ENCODE data around the gene LINGO1. TPM values are rescaled to one million over a fixed set of nuclear protein-coding genes. Genes with fewer than 3 reads are reported as not detected.

LINGO1 gene, protein sequence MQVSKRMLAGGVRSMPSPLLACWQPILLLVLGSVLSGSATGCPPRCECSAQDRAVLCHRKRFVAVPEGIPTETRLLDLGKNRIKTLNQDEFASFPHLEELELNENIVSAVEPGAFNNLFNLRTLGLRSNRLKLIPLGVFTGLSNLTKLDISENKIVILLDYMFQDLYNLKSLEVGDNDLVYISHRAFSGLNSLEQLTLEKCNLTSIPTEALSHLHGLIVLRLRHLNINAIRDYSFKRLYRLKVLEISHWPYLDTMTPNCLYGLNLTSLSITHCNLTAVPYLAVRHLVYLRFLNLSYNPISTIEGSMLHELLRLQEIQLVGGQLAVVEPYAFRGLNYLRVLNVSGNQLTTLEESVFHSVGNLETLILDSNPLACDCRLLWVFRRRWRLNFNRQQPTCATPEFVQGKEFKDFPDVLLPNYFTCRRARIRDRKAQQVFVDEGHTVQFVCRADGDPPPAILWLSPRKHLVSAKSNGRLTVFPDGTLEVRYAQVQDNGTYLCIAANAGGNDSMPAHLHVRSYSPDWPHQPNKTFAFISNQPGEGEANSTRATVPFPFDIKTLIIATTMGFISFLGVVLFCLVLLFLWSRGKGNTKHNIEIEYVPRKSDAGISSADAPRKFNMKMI
- total RNA-seq (2014; rRNA removed; shearing (Covaris generic)): not detected in 2 replicates

GRCh38 chr15:77632534-77633133 is at the start of gene LINGO1:
Gene LINGO1 (minus strand): TSS chr15:77632912. CDS start chr15:77632315, 597 bp downstream.

Other genes with a start within 250 kb of the LINGO1 start
- 13.2 and 13.9 TPM in 2 replicates for gene PEAK1, start 212.8 kb downstream of the LINGO1 start, total RNA-seq (2014; rRNA removed; shearing (Covaris generic))
- 30.0 and 42.0 TPM in 2 replicates for gene HMG20A, start 212.0 kb downstream of the LINGO1 start, total RNA-seq (2014; rRNA removed; shearing (Covaris generic))

All from A375 (cell line).